ENCODE data around the gene HEY2. TPM values are rescaled to one million over a fixed set of nuclear protein-coding genes. Genes with fewer than 3 reads are reported as not detected.

Gene HEY2
- total RNA-seq, 1 donor from 2014 or later = 0.98 TPM

GRCh38 chr6:125790358-125791150, 41.1 kb downstream of the HEY2 start, which contains the start of gene NCOA7:
Gene NCOA7, plus strand, starts transcription at chr6:125790960. Its CDS starts 24,395 bp downstream, at chr6:125815355.
- intact Hi-C loops (cut with DNase I) = no loop called here
- Histone ChIP-seq H3K27me3 (no peaks in the 10 kb centered on the region), H3K9me3 (no peaks in the 10 kb centered on the region), H3K36me3 (no peaks in the 10 kb centered on the region), H3K27ac (peak within 1 kb of the TSS; percentile 97), H3K4me1 (peaks cover 53% of the 10 kb centered on the region), H3K4me3 (peak within 1 kb of the TSS; percentile 88 to 94)
- TF ChIP-seq CTCF (IDR thresholded peaks at IDR 0.05) (peak in 2 of 3 experiments; percentile 4 to 39), POLR2A (IDR thresholded peaks at IDR 0.05) (peak; percentile 52 to 93), POLR2AphosphoS5 (IDR thresholded peaks at IDR 0.05; ENCODE audit: insufficient read depth in 1 of 2, low read depth in 1 of 2) (peak in 1 of 2 donors; percentile 87)
- DNase-seq (ENCODE audit: extremely low spot score in 2 of 2) = no peak

- Histone ChIP-seq H3K27me3 (no peaks in the 10 kb centered on the region), H3K36me3 (no peaks in the 10 kb centered on the region), H3K9me3 (no peaks in the 10 kb centered on the region), H3K27ac (peak overlapping the region; percentile 97), H3K4me1 (peaks cover 58% of the 10 kb centered on the region), H3K4me3 (peak overlapping the region; percentile 88 to 94)
- DNase-seq (ENCODE audit: extremely low spot score in 2 of 2) = no peak
- intact Hi-C loops (cut with DNase I) = no loop called here
- TF ChIP-seq POLR2AphosphoS5 (IDR thresholded peaks at IDR 0.05; ENCODE audit: insufficient read depth in 1 of 2, low read depth in 1 of 2) = peak in 1 of 2 donors; percentile 64
- no peak for TF ChIP-seq POLR2A (IDR thresholded peaks at IDR 0.05)
- TF ChIP-seq CTCF (IDR thresholded peaks at IDR 0.05) = peak in 1 of 3 experiments; percentile 32
These were observed 41.9 kb downstream of the HEY2 start for GRCh38 chr6:125791151-125791819.

GRCh38 chr6:125791820-125792165, 42.4 kb downstream of the HEY2 start:
- Histone ChIP-seq H3K27me3 (no peaks in the 10 kb centered on the region), H3K4me1 (peaks cover 58% of the 10 kb centered on the region), H3K9me3 (no peaks in the 10 kb centered on the region), H3K4me3 (peak overlapping the region; percentile 88 to 94), H3K27ac (peak overlapping the region; percentile 97), H3K36me3 (no peaks in the 10 kb centered on the region)
- TF ChIP-seq CTCF (IDR thresholded peaks at IDR 0.05) (no peak), POLR2AphosphoS5 (IDR thresholded peaks at IDR 0.05; ENCODE audit: insufficient read depth in 1 of 2, low read depth in 1 of 2) (no peak), POLR2A (IDR thresholded peaks at IDR 0.05) (no peak)
- intact Hi-C loops (cut with DNase I) = no loop called here
- DNase-seq (ENCODE audit: extremely low spot score in 2 of 2) = no peak

GRCh38 chr6:125792172-125792571, 42.7 kb downstream of the HEY2 start:
- peak overlapping the region in 1 of 2 donors; percentile 94 for H3K4me3 ChIP-seq
- H3K9me3 ChIP-seq = no peaks in the 10 kb centered on the region
- H3K36me3 ChIP-seq = no peaks in the 10 kb centered on the region
- no peak for TF ChIP-seq POLR2A (IDR thresholded peaks at IDR 0.05)
- TF ChIP-seq POLR2AphosphoS5 (IDR thresholded peaks at IDR 0.05; ENCODE audit: insufficient read depth in 1 of 2, low read depth in 1 of 2) = no peak
- TF ChIP-seq CTCF (IDR thresholded peaks at IDR 0.05) = no peak
- H3K4me1 ChIP-seq = peaks cover 58% of the 10 kb centered on the region
- H3K27ac ChIP-seq = peak overlapping the region; percentile 97
- DNase-seq (ENCODE audit: extremely low spot score in 2 of 2) = no peak
- H3K27me3 ChIP-seq = no peaks in the 10 kb centered on the region
- intact Hi-C loops (cut with DNase I) = no loop called here
